Endometrial microvascular endothelial cells (primary cell): Measurements from ENCODE around the gene FDX2. TPM values are rescaled to one million over a fixed set of nuclear protein-coding genes. Genes with fewer than 3 reads are reported as not detected.
"Not testable (repeated sequence)": the region's sequence is repeated elsewhere in the genome, so short reads cannot be mapped to it uniquely, and the experiment has no call there.

Source experiments
- in situ Hi-C: cut with HindIII; loops from 2 replicates; pipeline ENCODE4 v1.10.0; 2017; ENCODE audit warnings: low sequenced_read_pairs, low pct_unique_long_range_greater_than_20kb; ENCODE audit errors: inconsistent ontology term
- total RNA-seq: library from RNA; depleted of rRNA; stranded (reverse); fragments of >200 nt; gene quantifications from one replicate; pipeline ENCODE4 v1.2.3, GENCODE V29; 2015; ENCODE audit errors: inconsistent ontology term

Gene FDX2
- total RNA-seq, 1 donor from 2014 or later: 52.8 TPM

DNA sequence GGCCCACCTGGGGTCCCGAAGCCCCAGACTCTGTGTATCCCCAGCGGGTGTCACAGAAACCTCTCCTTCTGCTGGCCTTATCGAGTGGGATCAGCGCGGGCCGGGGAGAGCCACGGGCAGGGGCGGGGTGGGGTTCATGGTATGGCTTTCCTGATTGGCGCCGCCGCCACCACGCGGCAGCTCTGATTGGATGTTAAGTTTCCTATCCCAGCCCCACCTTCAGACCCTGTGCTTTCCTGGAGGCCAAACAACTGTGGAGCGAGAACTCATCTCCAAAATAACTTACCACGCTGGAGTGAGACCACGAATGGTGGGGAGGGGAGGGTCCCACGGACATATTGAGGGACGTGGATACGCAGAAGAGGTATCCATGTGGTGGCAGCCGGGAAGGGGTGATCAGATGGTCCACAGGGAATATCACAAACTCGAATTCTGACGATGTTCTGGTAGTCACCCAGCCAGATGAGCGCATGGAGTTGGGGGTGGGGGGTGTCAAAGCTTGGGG, 27.1 kb downstream of the FDX2 start:
- in situ Hi-C loops: no loop called here

DNA sequence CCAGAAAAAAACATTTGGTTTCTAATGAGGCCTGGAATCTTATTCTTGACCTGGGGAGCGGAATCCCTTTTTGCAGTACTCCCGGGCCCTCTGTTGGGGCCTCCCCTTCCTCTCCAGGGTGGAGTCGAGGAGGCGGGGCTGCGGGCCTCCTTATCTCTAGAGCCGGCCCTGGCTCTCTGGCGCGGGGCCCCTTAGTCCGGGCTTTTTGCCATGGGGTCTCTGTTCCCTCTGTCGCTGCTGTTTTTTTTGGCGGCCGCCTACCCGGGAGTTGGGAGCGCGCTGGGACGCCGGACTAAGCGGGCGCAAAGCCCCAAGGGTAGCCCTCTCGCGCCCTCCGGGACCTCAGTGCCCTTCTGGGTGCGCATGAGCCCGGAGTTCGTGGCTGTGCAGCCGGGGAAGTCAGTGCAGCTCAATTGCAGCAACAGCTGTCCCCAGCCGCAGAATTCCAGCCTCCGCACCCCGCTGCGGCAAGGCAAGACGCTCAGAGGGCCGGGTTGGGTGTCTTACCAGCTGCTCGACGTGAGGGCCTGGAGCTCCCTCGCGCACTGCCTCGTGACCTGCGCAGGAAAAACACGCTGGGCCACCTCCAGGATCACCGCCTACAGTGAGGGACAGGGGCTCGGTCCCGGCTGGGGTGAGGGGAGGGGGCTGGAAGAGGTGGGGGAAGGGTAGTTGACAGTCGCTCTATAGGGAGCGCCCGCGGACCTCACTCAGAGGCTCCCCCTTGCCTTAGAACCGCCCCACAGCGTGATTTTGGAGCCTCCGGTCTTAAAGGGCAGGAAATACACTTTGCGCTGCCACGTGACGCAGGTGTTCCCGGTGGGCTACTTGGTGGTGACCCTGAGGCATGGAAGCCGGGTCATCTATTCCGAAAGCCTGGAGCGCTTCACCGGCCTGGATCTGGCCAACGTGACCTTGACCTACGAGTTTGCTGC, 28.7 kb downstream of the FDX2 start, which contains the start of gene ICAM4:
Gene ICAM4 (plus strand): TSS at position 153 of the 935 bp plus-strand sequence. CDS start 58 bp downstream, at position 211.
- in situ Hi-C loops: no loop called here

DNA sequence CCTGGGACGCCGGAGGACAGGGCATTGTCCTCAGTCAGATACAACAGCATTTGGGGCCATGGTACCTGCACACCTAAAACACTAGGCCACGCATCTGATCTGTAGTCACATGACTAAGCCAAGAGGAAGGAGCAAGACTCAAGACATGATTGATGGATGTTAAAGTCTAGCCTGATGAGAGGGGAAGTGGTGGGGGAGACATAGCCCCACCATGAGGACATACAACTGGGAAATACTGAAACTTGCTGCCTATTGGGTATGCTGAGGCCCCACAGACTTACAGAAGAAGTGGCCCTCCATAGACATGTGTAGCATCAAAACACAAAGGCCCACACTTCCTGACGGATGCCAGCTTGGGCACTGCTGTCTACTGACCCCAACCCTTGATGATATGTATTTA, 30.4 kb downstream of the FDX2 start:
- in situ Hi-C loops: no loop called here

DNA sequence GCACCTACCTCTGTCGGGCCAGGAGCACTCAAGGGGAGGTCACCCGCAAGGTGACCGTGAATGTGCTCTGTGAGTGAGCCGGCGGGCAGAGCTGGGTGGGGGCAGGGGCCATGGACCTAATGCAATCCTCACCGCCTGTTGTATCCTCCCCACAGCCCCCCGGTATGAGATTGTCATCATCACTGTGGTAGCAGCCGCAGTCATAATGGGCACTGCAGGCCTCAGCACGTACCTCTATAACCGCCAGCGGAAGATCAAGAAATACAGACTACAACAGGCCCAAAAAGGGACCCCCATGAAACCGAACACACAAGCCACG, 30.9 kb downstream of the FDX2 start:
- in situ Hi-C loops: no loop called here

DNA sequence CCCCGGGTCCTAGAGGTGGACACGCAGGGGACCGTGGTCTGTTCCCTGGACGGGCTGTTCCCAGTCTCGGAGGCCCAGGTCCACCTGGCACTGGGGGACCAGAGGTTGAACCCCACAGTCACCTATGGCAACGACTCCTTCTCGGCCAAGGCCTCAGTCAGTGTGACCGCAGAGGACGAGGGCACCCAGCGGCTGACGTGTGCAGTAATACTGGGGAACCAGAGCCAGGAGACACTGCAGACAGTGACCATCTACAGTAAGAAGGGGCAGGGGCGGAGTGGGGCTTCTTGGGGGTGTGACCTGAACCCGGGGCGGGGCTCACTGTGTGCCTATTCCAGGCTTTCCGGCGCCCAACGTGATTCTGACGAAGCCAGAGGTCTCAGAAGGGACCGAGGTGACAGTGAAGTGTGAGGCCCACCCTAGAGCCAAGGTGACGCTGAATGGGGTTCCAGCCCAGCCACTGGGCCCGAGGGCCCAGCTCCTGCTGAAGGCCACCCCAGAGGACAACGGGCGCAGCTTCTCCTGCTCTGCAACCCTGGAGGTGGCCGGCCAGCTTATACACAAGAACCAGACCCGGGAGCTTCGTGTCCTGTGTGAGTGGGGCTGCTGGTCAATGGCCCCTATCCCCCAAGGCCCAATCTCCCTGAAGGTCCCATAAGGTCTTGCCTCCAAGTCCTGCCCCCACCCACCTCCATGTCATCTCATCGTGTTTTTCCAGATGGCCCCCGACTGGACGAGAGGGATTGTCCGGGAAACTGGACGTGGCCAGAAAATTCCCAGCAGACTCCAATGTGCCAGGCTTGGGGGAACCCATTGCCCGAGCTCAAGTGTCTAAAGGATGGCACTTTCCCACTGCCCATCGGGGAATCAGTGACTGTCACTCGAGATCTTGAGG, 31.5 kb downstream of the FDX2 start:
- in situ Hi-C loops: no loop called here

DNA sequence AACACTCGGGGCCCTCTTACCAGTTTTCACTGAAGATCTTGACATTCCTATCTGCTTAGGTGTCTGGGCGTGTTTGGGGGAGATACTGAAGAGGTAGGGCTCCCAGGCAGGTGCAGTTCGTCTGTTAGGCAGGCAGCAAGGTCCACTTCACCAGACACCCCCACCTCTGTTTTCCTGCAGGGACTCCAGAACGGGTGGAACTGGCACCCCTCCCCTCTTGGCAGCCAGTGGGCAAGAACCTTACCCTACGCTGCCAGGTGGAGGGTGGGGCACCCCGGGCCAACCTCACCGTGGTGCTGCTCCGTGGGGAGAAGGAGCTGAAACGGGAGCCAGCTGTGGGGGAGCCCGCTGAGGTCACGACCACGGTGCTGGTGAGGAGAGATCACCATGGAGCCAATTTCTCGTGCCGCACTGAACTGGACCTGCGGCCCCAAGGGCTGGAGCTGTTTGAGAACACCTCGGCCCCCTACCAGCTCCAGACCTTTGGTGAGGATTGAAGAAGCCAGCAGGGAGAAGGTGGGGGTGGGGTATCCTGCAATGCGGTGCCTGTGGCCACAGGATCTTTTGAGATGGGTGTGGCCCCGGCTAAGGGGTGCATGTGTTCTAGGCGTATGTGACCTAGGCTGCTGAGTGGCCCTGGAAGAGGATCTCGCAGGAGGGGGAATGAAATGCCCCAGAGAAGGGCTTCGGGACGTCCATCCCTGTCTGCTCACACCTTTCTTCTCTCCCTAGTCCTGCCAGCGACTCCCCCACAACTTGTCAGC, 32.3 kb downstream of the FDX2 start:
- in situ Hi-C loops: no loop called here

DNA sequence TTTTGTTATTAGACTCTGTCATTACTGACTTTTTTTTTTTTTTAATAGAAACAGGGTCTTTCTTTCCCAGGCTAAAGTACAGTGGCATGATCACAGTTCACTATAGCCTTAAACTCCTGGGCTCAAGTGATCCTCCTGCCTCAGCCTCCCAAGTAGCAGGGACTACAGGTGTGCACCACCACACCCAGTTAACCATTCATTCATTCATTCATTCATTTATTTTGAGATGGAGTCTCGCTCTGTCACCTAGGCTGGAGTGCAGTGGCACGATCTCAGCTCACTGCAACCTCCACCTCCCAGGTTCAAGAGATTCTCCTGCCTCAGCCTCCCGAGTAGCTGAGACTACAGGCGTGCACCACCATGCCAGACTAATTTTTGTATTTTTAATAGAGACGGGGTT, 33.8 kb downstream of the FDX2 start:
- in situ Hi-C loops: not testable (repeated sequence)

DNA sequence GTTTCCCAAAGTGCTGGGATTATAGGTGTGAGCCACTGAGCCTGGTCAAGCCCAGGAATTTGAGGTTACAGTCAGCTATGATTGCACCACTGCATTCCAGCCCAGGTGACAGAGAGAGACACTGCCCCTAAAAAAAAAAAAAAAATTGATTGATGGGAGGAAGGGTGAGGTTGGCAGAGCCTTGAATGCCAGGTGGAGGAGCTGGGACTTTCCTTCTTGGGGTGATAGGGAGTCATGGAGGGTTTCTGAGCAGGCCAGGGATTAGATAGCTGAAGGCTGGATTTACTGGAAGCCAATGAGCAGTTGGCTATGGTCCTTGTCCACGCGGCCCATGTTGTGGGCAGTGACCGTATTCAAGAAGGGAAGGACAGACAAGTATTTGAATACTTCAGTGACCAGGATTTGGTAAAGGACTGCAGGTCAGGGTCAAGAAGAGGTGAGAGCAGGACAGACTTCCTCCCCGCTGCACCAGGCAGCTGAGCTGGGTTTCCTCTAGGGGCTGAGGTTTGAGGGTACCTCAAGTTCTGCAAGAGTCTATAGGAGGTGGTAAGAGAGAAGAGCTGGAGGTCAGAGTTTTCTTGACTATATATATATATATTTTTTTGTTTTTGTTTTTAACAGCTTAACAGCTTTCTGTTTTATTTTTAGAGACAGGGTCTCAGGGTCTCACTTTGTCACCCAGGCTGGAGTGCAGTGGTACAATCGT, 35.9 kb downstream of the FDX2 start:
- in situ Hi-C loops: no loop called here

DNA sequence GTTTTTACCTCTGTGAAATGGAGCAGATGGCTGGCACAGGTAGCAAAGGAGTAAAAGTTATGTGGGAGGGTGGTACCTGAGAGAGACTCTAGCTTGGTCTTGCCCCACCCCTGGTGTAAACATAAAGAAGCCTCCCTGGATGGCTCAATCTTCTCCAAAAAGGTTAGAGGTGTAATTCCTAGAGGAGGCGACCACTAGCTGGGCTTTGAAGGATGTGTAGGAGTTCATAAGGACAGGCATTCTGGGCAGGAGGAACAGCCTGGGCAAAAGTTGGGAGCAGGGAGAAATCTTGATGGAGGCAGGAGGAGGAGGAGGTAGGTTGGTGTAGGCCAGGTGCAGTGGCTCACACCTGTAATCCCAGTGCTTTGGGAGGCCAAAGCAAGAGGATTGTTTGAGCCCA, 36.9 kb downstream of the FDX2 start:
- in situ Hi-C loops: no loop called here

DNA sequence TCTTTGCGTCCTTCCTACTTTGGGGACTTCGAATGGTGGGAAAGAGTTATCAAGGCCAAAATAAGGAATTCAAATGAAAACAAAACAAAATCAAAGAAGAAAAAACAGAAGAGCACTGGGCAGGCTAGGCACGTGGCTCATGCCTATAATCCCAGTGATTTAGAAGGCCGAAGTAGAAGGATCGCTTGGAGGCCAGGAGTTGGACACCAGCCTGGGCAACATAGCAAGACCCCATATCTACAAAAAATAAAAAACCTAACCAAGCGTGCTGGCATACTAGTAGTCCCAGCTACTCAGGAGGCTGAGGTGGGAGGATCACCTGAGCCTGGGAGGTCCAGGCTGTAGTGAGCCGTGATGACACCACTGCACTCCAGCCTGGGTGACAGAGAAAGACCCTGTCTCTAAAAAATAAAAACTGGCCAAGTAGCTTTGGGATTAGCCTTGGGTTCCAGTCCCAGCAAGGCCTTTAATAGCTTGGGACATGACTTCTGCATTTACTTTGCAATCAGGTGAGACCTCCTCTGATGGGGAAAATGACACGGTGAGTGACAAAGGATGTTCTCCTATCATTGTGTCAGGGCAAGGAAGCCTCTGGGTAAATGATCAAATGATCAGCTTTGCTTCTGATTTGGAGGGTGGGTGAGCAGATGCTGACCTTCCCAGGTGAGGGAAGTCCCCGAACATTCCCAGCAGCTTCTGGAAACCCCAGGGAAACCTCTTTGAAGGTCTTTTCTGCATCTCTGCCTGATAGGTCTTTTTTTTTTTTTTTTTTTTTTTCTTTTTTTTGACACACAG, 37.8 kb downstream of the FDX2 start:
- in situ Hi-C loops: no loop called here

DNA sequence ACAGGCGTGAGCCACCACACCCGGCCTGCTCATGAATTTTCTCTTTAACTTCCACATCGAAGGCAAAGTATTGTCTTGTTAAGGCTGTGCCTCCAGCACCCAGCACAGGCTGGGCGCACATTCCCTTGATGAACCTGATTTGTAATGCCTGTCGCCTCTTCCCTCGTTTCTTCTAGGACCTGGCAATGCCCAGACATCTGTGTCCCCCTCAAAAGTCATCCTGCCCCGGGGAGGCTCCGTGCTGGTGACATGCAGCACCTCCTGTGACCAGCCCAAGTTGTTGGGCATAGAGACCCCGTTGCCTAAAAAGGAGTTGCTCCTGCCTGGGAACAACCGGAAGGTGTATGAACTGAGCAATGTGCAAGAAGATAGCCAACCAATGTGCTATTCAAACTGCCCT, 41.2 kb downstream of the FDX2 start:
- in situ Hi-C loops: no loop called here

DNA sequence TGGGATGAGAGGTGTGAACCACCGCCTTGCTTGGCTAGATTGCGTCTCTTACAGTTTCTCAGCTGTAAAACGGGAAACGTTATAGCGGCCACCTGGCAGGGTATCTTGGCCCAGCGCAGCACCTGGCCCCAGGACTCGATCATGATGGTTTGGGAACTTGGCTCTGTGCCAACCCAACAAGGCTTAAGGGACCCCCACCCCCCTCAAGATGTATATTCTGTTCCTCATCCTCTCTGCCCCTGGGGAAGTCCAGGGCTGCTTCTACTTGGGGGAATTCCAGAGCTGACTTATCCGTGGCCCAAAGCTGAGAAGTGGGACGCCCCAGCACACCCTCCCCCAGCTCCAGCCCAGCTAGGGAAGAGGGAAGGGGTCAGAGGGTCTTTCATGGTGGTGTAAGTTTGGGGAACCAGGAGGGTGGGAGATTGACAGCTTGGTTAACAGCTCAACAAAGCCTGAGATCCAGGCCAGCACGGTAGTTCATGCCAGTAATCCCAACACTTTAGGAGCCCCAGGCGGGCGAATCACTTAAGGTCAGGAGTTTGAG, 44.2 kb downstream of the FDX2 start:
- in situ Hi-C loops: no loop called here

DNA sequence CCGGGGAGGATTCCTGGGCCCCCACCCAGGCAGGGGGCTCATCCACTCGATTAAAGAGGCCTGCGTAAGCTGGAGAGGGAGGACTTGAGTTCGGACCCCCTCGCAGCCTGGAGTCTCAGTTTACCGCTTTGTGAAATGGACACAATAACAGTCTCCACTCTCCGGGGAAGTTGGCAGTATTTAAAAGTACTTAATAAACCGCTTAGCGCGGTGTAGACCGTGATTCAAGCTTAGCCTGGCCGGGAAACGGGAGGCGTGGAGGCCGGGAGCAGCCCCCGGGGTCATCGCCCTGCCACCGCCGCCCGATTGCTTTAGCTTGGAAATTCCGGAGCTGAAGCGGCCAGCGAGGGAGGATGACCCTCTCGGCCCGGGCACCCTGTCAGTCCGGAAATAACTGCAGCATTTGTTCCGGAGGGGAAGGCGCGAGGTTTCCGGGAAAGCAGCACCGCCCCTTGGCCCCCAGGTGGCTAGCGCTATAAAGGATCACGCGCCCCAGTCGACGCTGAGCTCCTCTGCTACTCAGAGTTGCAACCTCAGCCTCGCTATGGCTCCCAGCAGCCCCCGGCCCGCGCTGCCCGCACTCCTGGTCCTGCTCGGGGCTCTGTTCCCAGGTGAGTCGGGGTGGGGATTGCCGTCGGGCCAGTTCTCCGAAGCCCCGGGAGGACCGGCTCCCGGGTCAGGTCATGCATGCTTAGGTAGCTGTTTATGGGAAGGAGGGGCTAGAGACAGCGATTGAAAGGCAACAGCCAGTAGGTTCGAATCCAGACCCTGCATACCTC, 45.0 kb downstream of the FDX2 start, which contains the start of gene ICAM1:
Gene ICAM1 (plus strand): TSS at position 505 of the 779 bp plus-strand sequence. CDS start 40 bp downstream, at position 545.
- in situ Hi-C loops: no loop called here

DNA sequence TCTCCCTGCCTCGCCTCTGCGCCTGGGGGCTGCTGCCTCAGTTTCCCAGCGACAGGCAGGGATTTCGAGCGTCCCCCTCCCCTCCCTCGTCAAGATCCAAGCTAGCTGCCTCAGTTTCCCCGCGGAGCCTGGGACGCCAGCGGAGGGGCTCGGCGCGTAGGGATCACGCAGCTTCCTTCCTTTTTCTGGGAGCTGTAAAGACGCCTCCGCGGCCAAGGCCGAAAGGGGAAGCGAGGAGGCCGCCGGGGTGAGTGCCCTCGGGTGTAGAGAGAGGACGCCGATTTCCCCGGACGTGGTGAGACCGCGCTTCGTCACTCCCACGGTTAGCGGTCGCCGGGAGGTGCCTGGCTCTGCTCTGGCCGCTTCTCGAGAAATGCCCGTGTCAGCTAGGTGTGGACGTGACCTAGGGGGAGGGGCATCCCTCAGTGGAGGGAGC, 45.6 kb downstream of the FDX2 start:
- in situ Hi-C loops: no loop called here

DNA sequence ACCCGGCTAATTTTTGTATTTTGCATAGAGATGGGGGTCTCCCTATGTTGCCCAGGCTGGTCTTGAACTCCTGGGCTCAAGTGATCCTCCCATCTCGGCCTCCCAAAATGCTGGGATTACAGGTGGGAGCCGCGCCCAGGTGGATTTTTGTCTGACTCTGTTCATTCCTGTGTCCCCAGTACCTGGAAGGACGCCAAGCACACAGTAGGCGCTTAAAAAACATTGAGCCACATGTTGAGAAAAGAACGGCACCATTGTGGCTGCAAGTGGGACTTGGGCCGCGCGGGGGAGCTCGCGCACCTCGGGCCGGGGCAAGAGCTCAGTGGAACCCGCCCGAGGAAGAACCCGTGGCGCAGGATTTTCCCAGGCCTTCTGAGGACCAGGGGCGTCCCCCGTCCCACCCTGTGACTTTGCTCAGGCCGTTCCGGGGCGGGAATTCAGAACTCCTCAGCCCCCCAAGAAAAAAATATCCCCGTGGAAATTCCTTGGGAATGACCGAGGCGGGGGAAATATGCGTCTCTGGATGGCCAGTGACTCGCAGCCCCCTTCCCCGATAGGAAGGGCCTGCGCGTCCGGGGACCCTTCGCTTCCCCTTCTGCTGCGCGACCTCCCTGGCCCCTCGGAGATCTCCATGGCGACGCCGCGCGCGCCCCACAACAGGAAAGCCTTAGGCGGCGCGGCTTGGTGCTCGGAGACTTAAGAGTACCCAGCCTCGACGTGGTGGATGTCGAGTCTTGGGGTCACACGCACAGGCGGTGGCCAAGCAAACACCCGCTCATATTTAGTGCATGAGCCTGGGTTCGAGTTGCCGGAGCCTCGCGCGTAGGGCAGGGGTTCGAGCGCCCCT, 46.3 kb downstream of the FDX2 start:
- in situ Hi-C loops: no loop called here

DNA sequence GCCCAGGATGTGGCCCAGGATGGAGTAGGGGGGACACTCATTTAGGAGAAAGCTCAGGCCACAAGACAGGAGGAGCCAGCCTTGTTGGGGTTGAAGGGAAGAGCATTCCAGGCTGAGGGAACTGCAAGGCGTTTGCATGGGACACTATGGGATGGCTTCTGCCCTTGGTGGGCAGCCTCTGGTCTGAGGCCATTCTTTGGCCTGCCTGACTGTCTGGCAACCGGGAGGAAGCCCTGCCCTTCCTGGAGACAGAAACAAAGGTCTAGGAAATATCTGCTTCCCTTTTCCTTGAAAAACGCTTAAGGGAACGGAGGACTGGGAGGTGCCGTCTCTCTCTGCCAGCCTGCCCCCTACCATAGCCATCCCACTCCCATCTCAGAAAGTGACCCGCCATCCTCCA, 47.7 kb downstream of the FDX2 start:
- in situ Hi-C loops: no loop called here
